Caco-2 (cell line): ENCODE results near the gene PMAIP1. TPM values are rescaled to one million over a fixed set of nuclear protein-coding genes. Genes with fewer than 3 reads are reported as not detected.

Experiments used
- BruUV-seq: library from RNA; stranded (reverse); fragments of 400-500 nt; replicated peaks from 2 replicates; lab custom pipeline; 2021; lab: Mats Ljungman, UMichigan
- CTCF ChIA-PET: fragments of 300-600 bp; sonication (Branson Sonifier 250); formaldehyde crosslinking; loops from one replicate; lab custom pipeline; 2022; ENCODE audit warnings: antibody characterized with exemption; lab: Charles Lee
- POLR2A ChIA-PET: fragments of 300-600 bp; sonication (Branson Sonifier 250); formaldehyde crosslinking; loops from one replicate; lab custom pipeline; 2022; ENCODE audit warnings: antibody characterized with exemption; lab: Charles Lee
- DNase-seq, 2 experiments: peaks; one replicate each; pipeline versions ENCODE4 v3.0.0 to v3.0.0-alpha.2; 2020 to 2022
- H3K27me3 ChIP-seq: replicated peaks from 2 replicates; pipeline ENCODE4 v1.6.0; 2011; ENCODE audit warnings: low read length; ENCODE audit not compliant: control insufficient read depth, insufficient read depth
- H3K36me3 ChIP-seq: 2 replicates; pipeline ENCODE4 v1.5.1; 2011; ENCODE audit warnings: low read length; ENCODE audit not compliant: control insufficient read depth, insufficient read depth
- H3K4me1 ChIP-seq: fragments of 250-450 bp; sonication (Bioruptor Pico); 2 replicates; pipeline ENCODE4 v1.5.1; 2020; ENCODE audit warnings: mild to moderate bottlenecking
- H3K4me3 ChIP-seq: 2 replicates; pipeline ENCODE4 v1.5.1; 2011; ENCODE audit warnings: low read depth, mild to moderate bottlenecking, control low read depth, low read length
- H3K9me3 ChIP-seq: fragments of 250-450 bp; sonication (Bioruptor Pico); 2 replicates; pipeline ENCODE4 v1.5.1; 2020; ENCODE audit warnings: mild to moderate bottlenecking, moderate library complexity
- H3K27ac Mint-ChIP-seq: one replicate; pipeline ENCODE4 v1.8.0; 2022; ENCODE audit warnings: mixed read lengths; ENCODE audit not compliant: unreplicated experiment
- H3K27me3 Mint-ChIP-seq: one replicate; pipeline ENCODE4 v1.8.0; 2022; ENCODE audit warnings: mixed read lengths; ENCODE audit not compliant: insufficient read depth, unreplicated experiment
- H3K36me3 Mint-ChIP-seq: one replicate; pipeline ENCODE4 v1.8.0; 2022; ENCODE audit warnings: mild to moderate bottlenecking, mixed read lengths; ENCODE audit not compliant: insufficient read depth, unreplicated experiment
- H3K4me1 Mint-ChIP-seq: one replicate; pipeline ENCODE4 v1.8.0; 2022; ENCODE audit warnings: low read depth, mixed read lengths; ENCODE audit not compliant: unreplicated experiment
- H3K4me3 Mint-ChIP-seq: one replicate; pipeline ENCODE4 v1.8.0; 2022; ENCODE audit warnings: mild to moderate bottlenecking, moderate library complexity, mixed read lengths; ENCODE audit not compliant: unreplicated experiment
- H3K9me3 Mint-ChIP-seq: one replicate; pipeline ENCODE4 v1.8.0; 2022; ENCODE audit warnings: mixed read lengths; ENCODE audit not compliant: unreplicated experiment
- intact Hi-C: fragments of 100-400 bp; cut with micrococcal nuclease; formaldehyde crosslinking; loops from one replicate; pipeline ENCODE4 v1.10.0; 2022; ENCODE audit not compliant: unreplicated experiment
- total RNA-seq: library from RNA; stranded (reverse); gene quantifications from 2 replicates; pipeline ENCODE4 v1.2.3, GENCODE V29; 2022
- TF ChIP-seq, protein P1 (sequence below), 2 experiments: fragments of 200-600 bp in 1 of 2; IDR thresholded peaks; 1 replicate in 1 of 2; 2 replicates in 1 of 2; pipeline versions ENCODE4 v1.5.1 to v1.8.0; 2011 to 2022; ENCODE audit warnings: antibody characterized with exemption in 1 of 2, control low read depth in 1 of 2, inconsistent platforms in 1 of 2, low read depth in 1 of 2, low read length in 1 of 2, mild to moderate bottlenecking in 1 of 2, moderate library complexity in 1 of 2; ENCODE audit not compliant: insufficient read depth in 1 of 2, severe bottlenecking in 1 of 2, unreplicated experiment in 1 of 2

Gene PMAIP1
- total RNA-seq, 1 experiment from 2014 or later, result 2.3 TPM

DNA sequence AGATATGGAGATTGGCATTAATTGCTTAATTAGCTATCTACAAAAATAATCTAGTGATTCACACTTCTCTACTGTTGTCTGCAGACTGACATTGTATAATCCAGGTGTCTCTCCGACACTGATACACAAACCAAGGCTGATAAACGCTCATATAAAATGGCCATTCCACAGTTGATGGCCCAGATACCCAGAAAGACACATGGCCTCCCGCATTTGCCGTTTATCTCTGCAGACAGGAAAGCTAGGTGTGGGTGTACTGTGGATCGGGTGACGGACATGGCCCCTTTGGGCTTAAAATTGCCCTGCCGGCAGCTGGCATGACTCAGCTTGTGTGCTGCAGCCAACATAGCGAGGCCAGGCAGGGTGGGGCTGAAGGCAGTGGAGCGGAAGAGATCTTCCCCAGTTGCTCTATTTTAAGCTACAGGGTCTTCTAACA, 18.5 kb downstream of the PMAIP1 start:
- H3K27me3 Mint-ChIP-seq, result no peaks in the 10 kb centered on the region

DNA sequence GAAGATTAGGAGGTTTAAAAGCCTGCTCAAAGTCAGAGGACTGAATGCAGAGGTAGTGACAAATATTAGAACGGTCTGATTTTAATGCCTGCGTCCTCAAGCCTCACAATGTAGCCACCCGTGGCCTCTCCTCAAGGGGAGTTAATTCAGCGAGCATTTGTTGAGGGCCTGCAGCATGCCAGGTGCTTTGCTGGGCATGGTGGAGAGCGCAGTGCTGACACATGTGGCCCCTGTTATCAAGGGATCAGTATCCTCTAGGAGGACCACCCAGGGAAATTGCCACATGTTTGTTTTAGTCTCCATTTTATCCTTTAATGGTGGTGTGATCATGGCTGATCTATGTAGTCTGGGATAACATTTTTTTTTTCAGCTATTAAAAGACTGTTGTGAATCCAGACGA, 19.2 kb downstream of the PMAIP1 start:
- intact Hi-C loops, result no loop called here
- Histone ChIP-seq H3K4me3 (no peak overlapping the region), H3K4me1 (no peaks in the 10 kb centered on the region), H3K36me3 (no peaks in the 10 kb centered on the region), H3K27me3 (no peaks in the 10 kb centered on the region), H3K9me3 (no peaks in the 10 kb centered on the region)
- no TSS peak for BruUV-seq
- Mint-ChIP-seq H3K4me1 (no peaks in the 10 kb centered on the region), H3K36me3 (no peaks in the 10 kb centered on the region), H3K27me3 (no peaks in the 10 kb centered on the region), H3K27ac (no peak overlapping the region), H3K9me3 (no peaks in the 10 kb centered on the region), H3K4me3 (no peak overlapping the region)
- no peak for DNase-seq
- TF ChIP-seq, protein P1, sequence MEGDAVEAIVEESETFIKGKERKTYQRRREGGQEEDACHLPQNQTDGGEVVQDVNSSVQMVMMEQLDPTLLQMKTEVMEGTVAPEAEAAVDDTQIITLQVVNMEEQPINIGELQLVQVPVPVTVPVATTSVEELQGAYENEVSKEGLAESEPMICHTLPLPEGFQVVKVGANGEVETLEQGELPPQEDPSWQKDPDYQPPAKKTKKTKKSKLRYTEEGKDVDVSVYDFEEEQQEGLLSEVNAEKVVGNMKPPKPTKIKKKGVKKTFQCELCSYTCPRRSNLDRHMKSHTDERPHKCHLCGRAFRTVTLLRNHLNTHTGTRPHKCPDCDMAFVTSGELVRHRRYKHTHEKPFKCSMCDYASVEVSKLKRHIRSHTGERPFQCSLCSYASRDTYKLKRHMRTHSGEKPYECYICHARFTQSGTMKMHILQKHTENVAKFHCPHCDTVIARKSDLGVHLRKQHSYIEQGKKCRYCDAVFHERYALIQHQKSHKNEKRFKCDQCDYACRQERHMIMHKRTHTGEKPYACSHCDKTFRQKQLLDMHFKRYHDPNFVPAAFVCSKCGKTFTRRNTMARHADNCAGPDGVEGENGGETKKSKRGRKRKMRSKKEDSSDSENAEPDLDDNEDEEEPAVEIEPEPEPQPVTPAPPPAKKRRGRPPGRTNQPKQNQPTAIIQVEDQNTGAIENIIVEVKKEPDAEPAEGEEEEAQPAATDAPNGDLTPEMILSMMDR (IDR thresholded peaks at IDR 0.05; ENCODE audit: insufficient read depth in 1 of 2, low read depth in 1 of 2, low read length in 1 of 2, severe bottlenecking in 1 of 2, unreplicated experiment in 1 of 2), result no peak
- ChIA-PET CTCF (no interaction called here), POLR2A (no interaction called here)

More for the DNA sequence above, 18.5 kb downstream of the PMAIP1 start:
- no peaks in the 10 kb centered on the region for H3K36me3 Mint-ChIP-seq
- Histone ChIP-seq H3K36me3 (no peaks in the 10 kb centered on the region), H3K27me3 (no peaks in the 10 kb centered on the region), H3K9me3 (no peaks in the 10 kb centered on the region), H3K4me1 (no peaks in the 10 kb centered on the region), H3K4me3 (no peak overlapping the region)
- H3K4me1 Mint-ChIP-seq, result no peaks in the 10 kb centered on the region
- CTCF ChIA-PET, result no interaction called here
- DNase-seq, result no peak
- TF ChIP-seq, protein P1 (IDR thresholded peaks at IDR 0.05; ENCODE audit: insufficient read depth in 1 of 2, low read depth in 1 of 2, low read length in 1 of 2, severe bottlenecking in 1 of 2, unreplicated experiment in 1 of 2), result no peak
- intact Hi-C loops, result no loop called here
- no peak overlapping the region for H3K4me3 Mint-ChIP-seq
- no peaks in the 10 kb centered on the region for H3K9me3 Mint-ChIP-seq
- BruUV-seq, result no TSS peak
- H3K27ac Mint-ChIP-seq, result no peak overlapping the region
- POLR2A ChIA-PET, result no interaction called here

GRCh38 chr18:59921384-59921891, 21.6 kb downstream of the PMAIP1 start:
- ChIA-PET CTCF (no interaction called here), POLR2A (no interaction called here)
- intact Hi-C loops, result no loop called here
- BruUV-seq, result no TSS peak
- Mint-ChIP-seq H3K27ac (no peak overlapping the region), H3K4me1 (no peaks in the 10 kb centered on the region), H3K27me3 (no peaks in the 10 kb centered on the region), H3K4me3 (no peak overlapping the region), H3K9me3 (no peaks in the 10 kb centered on the region), H3K36me3 (no peaks in the 10 kb centered on the region)
- no peak for DNase-seq
- H3K27me3 ChIP-seq, result no peaks in the 10 kb centered on the region
- TF ChIP-seq, protein P1 (IDR thresholded peaks at IDR 0.05; ENCODE audit: insufficient read depth in 1 of 2, low read depth in 1 of 2, low read length in 1 of 2, severe bottlenecking in 1 of 2, unreplicated experiment in 1 of 2), result no peak
- no peaks in the 10 kb centered on the region for H3K9me3 ChIP-seq
- H3K4me1 ChIP-seq, result no peaks in the 10 kb centered on the region
- no peak overlapping the region for H3K4me3 ChIP-seq
- no peaks in the 10 kb centered on the region for H3K36me3 ChIP-seq
